SK-N-SH treated with all-trans-retinoic acid at 6 μM for 48 hours (cell line): ENCODE measurements around the gene CSN3.

ENCODE experiments used
- ARNTL ChIP-seq: fragments of 450-650 bp; formaldehyde crosslinking; IDR thresholded peaks from 2 replicates; pipeline ENCODE4 v1.5.0; 2020; ENCODE audit warnings: low read depth, mild to moderate bottlenecking, moderate library complexity, borderline replicate concordance
- BACH2 ChIP-seq: fragments of 250-450 bp; sonication (Bioruptor Pico); IDR thresholded peaks from 2 replicates; pipeline ENCODE4 v1.9.0; 2021; ENCODE audit warnings: mild to moderate bottlenecking, borderline replicate concordance
- CSDC2 ChIP-seq: fragments of 250-450 bp; sonication (Bioruptor Pico); IDR thresholded peaks from 2 replicates; pipeline ENCODE4 v1.5.0; 2020; ENCODE audit warnings: mild to moderate bottlenecking, moderate library complexity
- POU6F1 ChIP-seq: fragments of 250-450 bp; sonication (Bioruptor Pico); IDR thresholded peaks from 2 replicates; pipeline ENCODE4 v1.8.0; 2021; ENCODE audit warnings: low read depth, mild to moderate bottlenecking, moderate library complexity, borderline replicate concordance
- PPARA ChIP-seq: fragments of 250-450 bp; sonication (Bioruptor Pico); IDR thresholded peaks from 2 replicates; pipeline ENCODE4 v1.5.0; 2020; ENCODE audit warnings: mild to moderate bottlenecking, borderline replicate concordance
- TCF4 ChIP-seq: fragments of 250-450 bp; sonication (Bioruptor Pico); IDR thresholded peaks from 2 replicates; pipeline ENCODE4 v1.8.0; 2021; ENCODE audit warnings: mild to moderate bottlenecking, moderate library complexity, borderline replicate concordance
- ZFP3 ChIP-seq: fragments of 250-450 bp; sonication (Bioruptor Pico); IDR thresholded peaks from 2 replicates; pipeline ENCODE4 v1.5.0; 2020; ENCODE audit warnings: mild to moderate bottlenecking, moderate library complexity
- ZNF70 ChIP-seq: fragments of 450-650 bp; formaldehyde crosslinking; IDR thresholded peaks from 2 replicates; pipeline ENCODE4 v1.5.0; 2020; ENCODE audit warnings: mild to moderate bottlenecking, moderate library complexity
- ZNF8 ChIP-seq: fragments of 450-650 bp; formaldehyde crosslinking; IDR thresholded peaks from 2 replicates; pipeline ENCODE4 v1.5.0; 2020; ENCODE audit warnings: mild to moderate bottlenecking, moderate library complexity
- TF ChIP-seq, protein P1 (sequence below): fragments of 250-450 bp; sonication (Bioruptor Pico); IDR thresholded peaks from 2 replicates; pipeline ENCODE4 v1.8.0; 2020; ENCODE audit warnings: mild to moderate bottlenecking, moderate library complexity, borderline replicate concordance

GRCh38 chr4:70297576-70297975 lies 55.2 kb downstream of the CSN3 start:
- no peak for TF ChIP-seq ZNF8
- TF ChIP-seq, protein P1, sequence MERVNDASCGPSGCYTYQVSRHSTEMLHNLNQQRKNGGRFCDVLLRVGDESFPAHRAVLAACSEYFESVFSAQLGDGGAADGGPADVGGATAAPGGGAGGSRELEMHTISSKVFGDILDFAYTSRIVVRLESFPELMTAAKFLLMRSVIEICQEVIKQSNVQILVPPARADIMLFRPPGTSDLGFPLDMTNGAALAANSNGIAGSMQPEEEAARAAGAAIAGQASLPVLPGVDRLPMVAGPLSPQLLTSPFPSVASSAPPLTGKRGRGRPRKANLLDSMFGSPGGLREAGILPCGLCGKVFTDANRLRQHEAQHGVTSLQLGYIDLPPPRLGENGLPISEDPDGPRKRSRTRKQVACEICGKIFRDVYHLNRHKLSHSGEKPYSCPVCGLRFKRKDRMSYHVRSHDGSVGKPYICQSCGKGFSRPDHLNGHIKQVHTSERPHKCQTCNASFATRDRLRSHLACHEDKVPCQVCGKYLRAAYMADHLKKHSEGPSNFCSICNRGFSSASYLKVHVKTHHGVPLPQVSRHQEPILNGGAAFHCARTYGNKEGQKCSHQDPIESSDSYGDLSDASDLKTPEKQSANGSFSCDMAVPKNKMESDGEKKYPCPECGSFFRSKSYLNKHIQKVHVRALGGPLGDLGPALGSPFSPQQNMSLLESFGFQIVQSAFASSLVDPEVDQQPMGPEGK = no peak
- TF ChIP-seq ZFP3 (CRISPR knock-in tag) = no peak
- TF ChIP-seq POU6F1 (CRISPR knock-in tag) = no peak
- TF ChIP-seq ARNTL (CRISPR knock-in tag) = no peak
- TF ChIP-seq PPARA (CRISPR knock-in tag) = no peak
- no peak for TF ChIP-seq BACH2 (CRISPR knock-in tag)
- TF ChIP-seq CSDC2 (CRISPR knock-in tag) = no peak
- TF ChIP-seq ZNF70 (CRISPR knock-in tag) = no peak
- TF ChIP-seq TCF4 (CRISPR knock-in tag) = no peak
